ENCODE data around the gene PPP2R2B. TPM values are rescaled to one million over a fixed set of nuclear protein-coding genes. Genes with fewer than 3 reads are reported as not detected.

Gene PPP2R2B
- total RNA-seq, 2 donors from 2014 or later: 0.35 to 0.93 TPM

GRCh38 chr5:146828385-146828784 lies 50.2 kb downstream of the PPP2R2B start:
- Histone ChIP-seq H3K9me3 (no peaks in the 10 kb centered on the region), H3K27me3 (no peaks in the 10 kb centered on the region), H3K36me3 (no peaks in the 10 kb centered on the region), H3K4me3 (no peak overlapping the region), H3K9ac (ENCODE audit: low read depth in 2 of 2, low read length in 2 of 2) (no peak overlapping the region), H3K4me1 (no peaks in the 10 kb centered on the region), H3K27ac (no peak overlapping the region)
- intact Hi-C loops (cut with DNase I): no loop called here
- TF ChIP-seq CTCF (IDR thresholded peaks at IDR 0.05): no peak
- no peak for DNase-seq

GRCh38 chr5:146827901-146828300 lies 50.7 kb downstream of the PPP2R2B start:
- no peak overlapping the region for H3K9ac ChIP-seq (ENCODE audit: low read depth in 2 of 2, low read length in 2 of 2)
- intact Hi-C loops (cut with DNase I): no loop called here
- TF ChIP-seq CTCF (IDR thresholded peaks at IDR 0.05): no peak
- no peaks in the 10 kb centered on the region for H3K9me3 ChIP-seq
- H3K27ac ChIP-seq: no peak overlapping the region
- no peak overlapping the region for H3K4me3 ChIP-seq
- no peak for DNase-seq
- H3K27me3 ChIP-seq: no peaks in the 10 kb centered on the region
- no peaks in the 10 kb centered on the region for H3K36me3 ChIP-seq
- H3K4me1 ChIP-seq: no peaks in the 10 kb centered on the region

- TF ChIP-seq CTCF (IDR thresholded peaks at IDR 0.05): no peak
- Histone ChIP-seq H3K9ac (ENCODE audit: low read depth in 2 of 2, low read length in 2 of 2) (no peak overlapping the region), H3K27me3 (no peaks in the 10 kb centered on the region), H3K27ac (no peak overlapping the region), H3K36me3 (no peaks in the 10 kb centered on the region), H3K4me1 (no peaks in the 10 kb centered on the region), H3K4me3 (no peak overlapping the region), H3K9me3 (no peaks in the 10 kb centered on the region)
- intact Hi-C loops (cut with DNase I): no loop called here
- DNase-seq: no peak
These were observed 53.5 kb downstream of the PPP2R2B start for GRCh38 chr5:146825033-146825432.

GRCh38 chr5:146821732-146822131 lies 56.8 kb downstream of the PPP2R2B start:
- no peak for TF ChIP-seq CTCF (IDR thresholded peaks at IDR 0.05)
- intact Hi-C loops (cut with DNase I): no loop called here
- DNase-seq: no peak

GRCh38 chr5:146820987-146821386 lies 57.6 kb downstream of the PPP2R2B start:
- H3K4me1 ChIP-seq: no peaks in the 10 kb centered on the region
- H3K4me3 ChIP-seq: no peak overlapping the region
- no peak overlapping the region for H3K27ac ChIP-seq
- H3K27me3 ChIP-seq: no peaks in the 10 kb centered on the region
- no peak for TF ChIP-seq CTCF (IDR thresholded peaks at IDR 0.05)
- no peaks in the 10 kb centered on the region for H3K9me3 ChIP-seq
- no peaks in the 10 kb centered on the region for H3K36me3 ChIP-seq
- no peak overlapping the region for H3K9ac ChIP-seq (ENCODE audit: low read depth in 2 of 2, low read length in 2 of 2)
- no peak for DNase-seq
- intact Hi-C loops (cut with DNase I): no loop called here

More at GRCh38 chr5:146821732-146822131, 56.8 kb downstream of the PPP2R2B start:
- Histone ChIP-seq H3K9ac (ENCODE audit: low read depth in 2 of 2, low read length in 2 of 2) (no peak overlapping the region), H3K36me3 (no peaks in the 10 kb centered on the region), H3K27me3 (no peaks in the 10 kb centered on the region), H3K27ac (no peak overlapping the region), H3K4me3 (no peak overlapping the region), H3K9me3 (no peaks in the 10 kb centered on the region), H3K4me1 (no peaks in the 10 kb centered on the region)

GRCh38 chr5:146818822-146819221 lies 59.7 kb downstream of the PPP2R2B start:
- Histone ChIP-seq H3K36me3 (no peaks in the 10 kb centered on the region), H3K4me3 (no peak overlapping the region), H3K4me1 (no peaks in the 10 kb centered on the region), H3K27ac (no peak overlapping the region), H3K9me3 (no peaks in the 10 kb centered on the region), H3K9ac (ENCODE audit: low read depth in 2 of 2, low read length in 2 of 2) (no peak overlapping the region), H3K27me3 (no peaks in the 10 kb centered on the region)
- TF ChIP-seq CTCF (IDR thresholded peaks at IDR 0.05): no peak
- DNase-seq: no peak
- intact Hi-C loops (cut with DNase I): no loop called here

All from colonic mucosa (tissue), 4 donors.